ENCODE results near the gene AQP6. TPM values are rescaled to one million over a fixed set of nuclear protein-coding genes. Genes with fewer than 3 reads are reported as not detected.

AQP6 gene, protein sequence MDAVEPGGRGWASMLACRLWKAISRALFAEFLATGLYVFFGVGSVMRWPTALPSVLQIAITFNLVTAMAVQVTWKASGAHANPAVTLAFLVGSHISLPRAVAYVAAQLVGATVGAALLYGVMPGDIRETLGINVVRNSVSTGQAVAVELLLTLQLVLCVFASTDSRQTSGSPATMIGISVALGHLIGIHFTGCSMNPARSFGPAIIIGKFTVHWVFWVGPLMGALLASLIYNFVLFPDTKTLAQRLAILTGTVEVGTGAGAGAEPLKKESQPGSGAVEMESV
- total RNA-seq (2014; rRNA removed; shearing (Covaris generic)) (not detected in 2 replicates), total RNA-seq (2022) (not detected in 2 replicates), Bru-seq, nascent RNA (not detected), BruChase-seq, experiment 1, labeled RNA remaining after a 6-hour chase (not detected), BruChase-seq, experiment 2, labeled RNA remaining after a 2-hour chase (not detected)
- long read RNA-seq, result 0 reads

- DNase-seq (ENCODE audit: low spot score), result no peak
- intact Hi-C loops (cut with micrococcal nuclease; ENCODE audit: unreplicated experiment), result no loop called here
- no peaks in the 10 kb centered on the region for H3K4me1 ChIP-seq (ENCODE audit: insufficient read depth, low read length, poor library complexity, severe bottlenecking)
- H4K20me1 ChIP-seq (ENCODE audit: insufficient read depth, low read length), result no peaks in the 10 kb centered on the region
- H3K79me2 ChIP-seq (ENCODE audit: insufficient read depth, low read depth, low read length), result no peaks in the 10 kb centered on the region
- H3K4me2 ChIP-seq (ENCODE audit: low read length), result no peak within 1 kb of the TSS
- TF ChIP-seq CTCF (conservative IDR thresholded peaks at IDR 0.05; ENCODE audit: low read length) (no peak), EZH2phosphoT487 (IDR thresholded peaks at IDR 0.05; ENCODE audit: borderline replicate concordance, low read depth, low read length) (no peak)
- no peaks in the 10 kb centered on the region for H3K36me3 ChIP-seq (ENCODE audit: insufficient read depth, low read length)
- POLR2A ChIA-PET, result no interaction called here
- no peaks in the 10 kb centered on the region for H3K9me2 ChIP-seq (ENCODE audit: insufficient read depth, low read length)
- H3K27ac ChIP-seq (ENCODE audit: low read depth, low read length, poor library complexity, severe bottlenecking), result no peak within 1 kb of the TSS
- no TSS peak for BruUV-seq (replicated peaks)
- no peak within 1 kb of the TSS for H3K4me3 ChIP-seq (ENCODE audit: low read depth, low read length, poor library complexity, severe bottlenecking)
- CTCF ChIA-PET (ENCODE audit: unreplicated experiment), result interaction anchor here (0.6 kb wide), 1 partner anchor 36 kb away, joined by 3 read pairs; no protein-coding TSS in a partner anchor
- H2AFZ ChIP-seq (ENCODE audit: low read length), result no peak within 1 kb of the TSS
- no peaks in the 10 kb centered on the region for H3K9me3 ChIP-seq (ENCODE audit: low read length)
Measured at GRCh38 chr12:49972641-49973360, at the start of gene AQP6. Gene AQP6 (plus strand): TSS chr12:49972947. CDS start chr12:49973174, 227 bp downstream.

DNA sequence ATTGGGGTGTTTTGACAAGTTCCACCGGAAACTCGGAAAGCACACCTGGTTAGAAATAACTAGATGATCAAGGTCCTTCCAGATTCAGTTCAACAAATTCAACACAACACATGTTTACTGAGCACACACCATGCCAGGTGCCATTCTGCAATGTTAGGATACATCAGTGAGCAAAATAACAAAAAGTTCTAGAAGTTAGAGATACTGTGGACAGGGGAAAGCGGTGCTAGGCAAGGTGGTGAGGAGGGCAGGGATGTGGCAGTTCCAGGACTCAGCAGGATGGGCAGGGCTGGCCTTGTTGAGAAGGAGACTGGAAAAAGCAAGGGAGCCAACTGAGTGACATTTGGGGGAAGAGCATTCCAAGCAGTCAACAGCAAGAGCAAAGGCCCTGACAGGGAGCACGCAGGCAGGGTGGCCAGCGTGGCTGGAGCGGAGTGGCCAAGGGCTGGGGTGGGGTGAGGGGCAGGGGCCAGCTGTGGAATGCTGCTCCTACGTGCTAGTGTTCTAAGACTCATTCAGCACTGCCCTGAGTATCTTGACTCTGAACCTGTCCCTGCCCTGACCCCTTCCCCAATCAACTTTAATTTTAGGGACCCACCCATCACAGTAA is 49.6 kb upstream of the AQP6 start:
- intact Hi-C loops (cut with micrococcal nuclease; ENCODE audit: unreplicated experiment), result no loop called here
- POLR2A ChIA-PET, result no interaction called here
- CTCF ChIA-PET (ENCODE audit: unreplicated experiment), result no interaction called here
- H3K9me2 ChIP-seq (ENCODE audit: insufficient read depth, low read length), result no peaks in the 10 kb centered on the region
- no peak overlapping the region for H3K27ac ChIP-seq (ENCODE audit: low read depth, low read length, poor library complexity, severe bottlenecking)
- no TSS peak for BruUV-seq (replicated peaks)
- no peaks in the 10 kb centered on the region for H4K20me1 ChIP-seq (ENCODE audit: insufficient read depth, low read length)
- no peaks in the 10 kb centered on the region for H3K9me3 ChIP-seq (ENCODE audit: low read length)
- H3K4me2 ChIP-seq (ENCODE audit: low read length), result no peak overlapping the region
- H3K36me3 ChIP-seq (ENCODE audit: insufficient read depth, low read length), result no peaks in the 10 kb centered on the region
- H3K79me2 ChIP-seq (ENCODE audit: insufficient read depth, low read depth, low read length), result no peaks in the 10 kb centered on the region
- H3K4me1 ChIP-seq (ENCODE audit: insufficient read depth, low read length, poor library complexity, severe bottlenecking), result no peaks in the 10 kb centered on the region
- DNase-seq (ENCODE audit: low spot score), result no peak
- TF ChIP-seq EZH2phosphoT487 (IDR thresholded peaks at IDR 0.05; ENCODE audit: borderline replicate concordance, low read depth, low read length), result no peak
- TF ChIP-seq CTCF (conservative IDR thresholded peaks at IDR 0.05; ENCODE audit: low read length), result no peak
- H2AFZ ChIP-seq (ENCODE audit: low read length), result no peak overlapping the region
- no peak overlapping the region for H3K4me3 ChIP-seq (ENCODE audit: low read depth, low read length, poor library complexity, severe bottlenecking)

Data from OCI-LY7 (cell line).